ENCODE measurements around the gene COMMD9.

COMMD9 gene

DNA sequence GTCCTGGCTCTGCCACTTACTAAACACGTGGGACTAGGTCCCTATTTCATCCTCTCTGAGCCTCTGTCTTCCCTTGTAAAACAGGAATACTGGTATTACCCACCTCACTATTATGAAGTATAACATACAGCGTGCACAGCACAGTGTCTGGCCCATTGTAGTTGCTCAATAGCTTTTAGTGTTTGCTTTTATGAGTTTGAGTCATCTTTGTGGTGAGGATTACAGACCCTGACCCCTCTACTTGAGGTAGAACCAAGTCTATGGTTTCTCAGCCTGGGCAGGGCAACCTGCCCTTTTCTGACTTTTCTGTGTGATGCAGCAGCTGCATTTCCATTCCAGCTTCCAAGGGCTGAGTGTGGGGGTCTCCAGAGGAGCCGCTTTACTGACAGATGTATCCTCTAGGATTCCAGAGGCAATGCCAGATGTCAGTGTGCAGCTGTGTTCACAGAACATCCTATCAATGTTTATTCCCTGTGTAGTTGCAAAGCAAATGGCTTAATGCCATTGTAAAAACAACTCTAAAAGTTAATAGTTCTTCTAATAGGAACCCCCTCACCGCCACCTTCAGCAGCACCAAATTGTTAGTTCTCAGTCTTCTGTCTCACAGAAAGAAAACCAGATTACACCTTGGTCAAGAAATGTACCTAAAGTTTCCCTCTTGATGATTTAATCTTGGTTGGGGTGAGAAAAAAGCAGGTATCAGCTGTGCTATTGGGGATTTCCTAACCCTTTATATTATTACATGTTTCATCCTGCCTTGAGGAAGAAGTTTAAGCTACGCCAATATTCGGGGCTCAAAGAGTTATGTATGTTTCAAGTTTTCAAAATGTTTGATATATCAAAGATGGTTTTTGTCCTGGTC, 23.6 kb upstream of the COMMD9 start:
- Histone ChIP-seq H4K91ac (ENCODE audit: low read depth, low read length) (peak overlapping the region; percentile 60), H3K79me1 (ENCODE audit: low read length) (peaks cover 16% of the 10 kb centered on the region), H3K27me3 (ENCODE audit: insufficient read depth, low read length) (no peaks in the 10 kb centered on the region), H3K36me3 (ENCODE audit: control insufficient read depth in 1 of 2, insufficient read depth in 2 of 2, low read length in 2 of 2) (no peaks in the 10 kb centered on the region), H3K18ac (ENCODE audit: low read length) (no peak overlapping the region), H4K12ac (ENCODE audit: low read depth, low read length) (no peak overlapping the region), H3K23ac (ENCODE audit: low read length) (no peak overlapping the region), H2AK5ac (ENCODE audit: low read length) (no peak overlapping the region), H3K4me2 (ENCODE audit: low read length) (no peak overlapping the region), H4K8ac (ENCODE audit: low read depth, low read length) (no peak overlapping the region), H3K14ac (ENCODE audit: low read length) (no peak overlapping the region), H3K4me1 (ENCODE audit: control insufficient read depth in 1 of 2, insufficient read depth in 2 of 2, low read length in 2 of 2) (peaks cover 22 to 32% of the 10 kb centered on the region in 2 experiments), H3K4ac (ENCODE audit: low read depth, low read length) (no peak overlapping the region), H3K4me3 (ENCODE audit: low read depth, low read length) (no peak overlapping the region), H3K79me2 (ENCODE audit: control insufficient read depth, insufficient read depth, low read length, poor library complexity) (no peaks in the 10 kb centered on the region), H2BK12ac (ENCODE audit: low read length) (peak overlapping the region; percentile 73), H3K9me3 (ENCODE audit: insufficient read depth, low read depth, low read length) (no peaks in the 10 kb centered on the region), H2BK120ac (ENCODE audit: insufficient read depth, low read length, poor library complexity) (no peak overlapping the region), H2BK5ac (ENCODE audit: low read depth, low read length, poor library complexity) (no peak overlapping the region), H3K9ac (ENCODE audit: low read length) (no peak overlapping the region), H3K27ac (ENCODE audit: low read depth, low read length) (no peak overlapping the region), H2AFZ (ENCODE audit: insufficient read depth, low read length, poor library complexity) (no peak overlapping the region)
- WGBS (ENCODE audit: extremely low coverage, insufficient coverage, insufficient read length): no CpG with 5 or more reads among the region's 6 CpGs
- no peak for DNase-seq

GRCh38 chr11:36311926-36312595, 22.8 kb upstream of the COMMD9 start:
- peaks cover 21 to 30% of the 10 kb centered on the region in 2 experiments for H3K4me1 ChIP-seq (ENCODE audit: control insufficient read depth in 1 of 2, insufficient read depth in 2 of 2, low read length in 2 of 2)
- no peaks in the 10 kb centered on the region for H3K79me2 ChIP-seq (ENCODE audit: control insufficient read depth, insufficient read depth, low read length, poor library complexity)
- H3K14ac ChIP-seq (ENCODE audit: low read length): no peak overlapping the region
- H4K91ac ChIP-seq (ENCODE audit: low read depth, low read length): no peak overlapping the region
- no peaks in the 10 kb centered on the region for H3K9me3 ChIP-seq (ENCODE audit: insufficient read depth, low read depth, low read length)
- no CpG with 5 or more reads among the region's 4 CpGs for WGBS (ENCODE audit: extremely low coverage, insufficient coverage, insufficient read length)
- no peak overlapping the region for H2AFZ ChIP-seq (ENCODE audit: insufficient read depth, low read length, poor library complexity)
- no peak overlapping the region for H3K4ac ChIP-seq (ENCODE audit: low read depth, low read length)
- no peak overlapping the region for H2BK5ac ChIP-seq (ENCODE audit: low read depth, low read length, poor library complexity)
- H3K27me3 ChIP-seq (ENCODE audit: insufficient read depth, low read length): no peaks in the 10 kb centered on the region
- H2BK120ac ChIP-seq (ENCODE audit: insufficient read depth, low read length, poor library complexity): peak overlapping the region; percentile 7
- H3K36me3 ChIP-seq (ENCODE audit: control insufficient read depth in 1 of 2, insufficient read depth in 2 of 2, low read length in 2 of 2): no peaks in the 10 kb centered on the region
- DNase-seq: no peak
- no peak overlapping the region for H3K9ac ChIP-seq (ENCODE audit: low read length)
- no peak overlapping the region for H3K18ac ChIP-seq (ENCODE audit: low read length)
- peaks cover 15% of the 10 kb centered on the region for H3K79me1 ChIP-seq (ENCODE audit: low read length)
- H3K27ac ChIP-seq (ENCODE audit: low read depth, low read length): no peak overlapping the region
- H2BK12ac ChIP-seq (ENCODE audit: low read length): peak overlapping the region; percentile 73
- no peak overlapping the region for H3K23ac ChIP-seq (ENCODE audit: low read length)
- H3K4me2 ChIP-seq (ENCODE audit: low read length): no peak overlapping the region
- no peak overlapping the region for H2AK5ac ChIP-seq (ENCODE audit: low read length)
- no peak overlapping the region for H4K12ac ChIP-seq (ENCODE audit: low read depth, low read length)
- H3K4me3 ChIP-seq (ENCODE audit: low read depth, low read length): no peak overlapping the region
- H4K8ac ChIP-seq (ENCODE audit: low read depth, low read length): no peak overlapping the region

GRCh38 chr11:36309779-36310178, 20.6 kb upstream of the COMMD9 start:
- Histone ChIP-seq H3K4ac (ENCODE audit: low read depth, low read length) (no peak overlapping the region), H2AFZ (ENCODE audit: insufficient read depth, low read length, poor library complexity) (no peak overlapping the region), H2AK5ac (ENCODE audit: low read length) (no peak overlapping the region), H4K12ac (ENCODE audit: low read depth, low read length) (no peak overlapping the region), H3K4me2 (ENCODE audit: low read length) (no peak overlapping the region), H2BK120ac (ENCODE audit: insufficient read depth, low read length, poor library complexity) (no peak overlapping the region), H3K27me3 (ENCODE audit: insufficient read depth, low read length) (no peaks in the 10 kb centered on the region), H3K79me1 (ENCODE audit: low read length) (peaks cover 4% of the 10 kb centered on the region), H3K27ac (ENCODE audit: low read depth, low read length) (no peak overlapping the region), H3K4me1 (ENCODE audit: control insufficient read depth in 1 of 2, insufficient read depth in 2 of 2, low read length in 2 of 2) (peaks cover 12 to 21% of the 10 kb centered on the region in 2 experiments), H4K8ac (ENCODE audit: low read depth, low read length) (no peak overlapping the region), H3K9ac (ENCODE audit: low read length) (no peak overlapping the region), H3K23ac (ENCODE audit: low read length) (no peak overlapping the region), H3K18ac (ENCODE audit: low read length) (no peak overlapping the region), H3K14ac (ENCODE audit: low read length) (no peak overlapping the region), H3K79me2 (ENCODE audit: control insufficient read depth, insufficient read depth, low read length, poor library complexity) (no peaks in the 10 kb centered on the region), H2BK12ac (ENCODE audit: low read length) (no peak overlapping the region), H3K9me3 (ENCODE audit: insufficient read depth, low read depth, low read length) (no peaks in the 10 kb centered on the region), H2BK5ac (ENCODE audit: low read depth, low read length, poor library complexity) (no peak overlapping the region), H3K36me3 (ENCODE audit: control insufficient read depth in 1 of 2, insufficient read depth in 2 of 2, low read length in 2 of 2) (no peaks in the 10 kb centered on the region), H3K4me3 (ENCODE audit: low read depth, low read length) (peak overlapping the region; percentile 39), H4K91ac (ENCODE audit: low read depth, low read length) (no peak overlapping the region)
- no peak for DNase-seq
- no CpG with 5 or more reads among the region's 4 CpGs for WGBS (ENCODE audit: extremely low coverage, insufficient coverage, insufficient read length)

DNA sequence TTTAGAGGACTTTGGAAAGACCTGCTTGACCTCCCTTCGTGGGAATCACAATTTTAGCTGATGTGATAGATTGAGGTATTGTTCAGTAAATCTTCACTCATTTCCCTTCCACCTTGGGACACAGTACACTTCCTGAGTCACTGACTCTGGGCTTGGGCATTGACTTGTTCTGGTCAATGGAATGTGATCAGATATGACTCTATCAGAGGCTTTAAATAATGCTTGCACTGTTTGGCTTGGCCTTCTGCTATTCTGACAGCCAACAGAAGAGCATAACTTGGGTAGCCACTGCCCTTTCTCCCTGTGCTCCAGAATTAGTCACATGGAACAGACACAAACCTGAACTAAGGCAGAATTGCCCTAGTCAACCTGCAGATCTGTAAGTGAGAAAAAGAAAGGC, 19.4 kb upstream of the COMMD9 start:
- Histone ChIP-seq H4K91ac (ENCODE audit: low read depth, low read length) (no peak overlapping the region), H3K14ac (ENCODE audit: low read length) (no peak overlapping the region), H3K23ac (ENCODE audit: low read length) (no peak overlapping the region), H3K27ac (ENCODE audit: low read depth, low read length) (no peak overlapping the region), H3K4me2 (ENCODE audit: low read length) (no peak overlapping the region), H3K79me1 (ENCODE audit: low read length) (peaks cover 4% of the 10 kb centered on the region), H4K8ac (ENCODE audit: low read depth, low read length) (no peak overlapping the region), H2BK5ac (ENCODE audit: low read depth, low read length, poor library complexity) (no peak overlapping the region), H3K9me3 (ENCODE audit: insufficient read depth, low read depth, low read length) (no peaks in the 10 kb centered on the region), H3K36me3 (ENCODE audit: control insufficient read depth in 1 of 2, insufficient read depth in 2 of 2, low read length in 2 of 2) (no peaks in the 10 kb centered on the region), H3K4me1 (ENCODE audit: control insufficient read depth in 1 of 2, insufficient read depth in 2 of 2, low read length in 2 of 2) (peaks cover 3 to 12% of the 10 kb centered on the region in 2 experiments), H2AK5ac (ENCODE audit: low read length) (no peak overlapping the region), H4K12ac (ENCODE audit: low read depth, low read length) (no peak overlapping the region), H2BK120ac (ENCODE audit: insufficient read depth, low read length, poor library complexity) (no peak overlapping the region), H2AFZ (ENCODE audit: insufficient read depth, low read length, poor library complexity) (no peak overlapping the region), H3K27me3 (ENCODE audit: insufficient read depth, low read length) (no peaks in the 10 kb centered on the region), H2BK12ac (ENCODE audit: low read length) (no peak overlapping the region), H3K18ac (ENCODE audit: low read length) (no peak overlapping the region), H3K79me2 (ENCODE audit: control insufficient read depth, insufficient read depth, low read length, poor library complexity) (no peaks in the 10 kb centered on the region), H3K9ac (ENCODE audit: low read length) (no peak overlapping the region), H3K4me3 (ENCODE audit: low read depth, low read length) (no peak overlapping the region), H3K4ac (ENCODE audit: low read depth, low read length) (no peak overlapping the region)
- DNase-seq: no peak
- WGBS (ENCODE audit: extremely low coverage, insufficient coverage, insufficient read length): no CpG with 5 or more reads among the region's 1 CpG

All from trophoblast cell (in vitro differentiated cells and primary cell).